ENCODE results near the gene ZC3H4.

Gene ZC3H4

GRCh38 chr19:47036097-47036651 lies 77.4 kb downstream of the ZC3H4 start:
- H3K27ac ChIP-seq, result peak overlapping the region in 8 of 11 experiments; percentile 1 to 42 (median 20); a peak in 7 of 22 replicates
- TF ChIP-seq Cebpa-rat (IDR thresholded peaks at IDR 0.05), result no peak
- H3K4me3 ChIP-seq, result peak overlapping the region; percentile 45 to 69 (median 56)
- peaks cover 15 to 22% (median 19%) of the 10 kb centered on the region in 10 experiments for H3K4me1 ChIP-seq
- peaks cover 0 to 10% (median 0%) of the 10 kb centered on the region in 11 experiments; a peak in 4 of 22 replicates for H4K20me1 ChIP-seq
- peaks cover 0 to 7% (median 0%) of the 10 kb centered on the region in 11 experiments; a peak in 3 of 22 replicates for H3K36me3 ChIP-seq
- no peaks in the 10 kb centered on the region for H3K9me3 ChIP-seq (replicated peaks in 1 of 11)
- H3K27me3 ChIP-seq, result peaks cover 0 to 20% (median 14%) of the 10 kb centered on the region in 11 experiments; a peak in 14 of 22 replicates
- H3K4me2 ChIP-seq, result peak overlapping the region; percentile 83 to 99 (median 94)
- peak overlapping the region; percentile 29 to 78 (median 62) for H3K9ac ChIP-seq

GRCh38 chr19:47035127-47036096 lies 78.2 kb downstream of the ZC3H4 start:
- peak overlapping the region; percentile 29 to 78 (median 62); a peak in 21 of 22 replicates for H3K9ac ChIP-seq
- H3K4me3 ChIP-seq, result peak overlapping the region; percentile 45 to 69 (median 56)
- no peaks in the 10 kb centered on the region for H3K9me3 ChIP-seq (replicated peaks in 1 of 11)
- H3K4me2 ChIP-seq, result peak overlapping the region; percentile 83 to 99 (median 94)
- H4K20me1 ChIP-seq, result peaks cover 0 to 10% (median 0%) of the 10 kb centered on the region in 11 experiments; a peak in 3 of 22 replicates
- H3K27me3 ChIP-seq, result peaks cover 4 to 28% (median 22%) of the 10 kb centered on the region in 11 experiments; a peak in 21 of 22 replicates
- H3K36me3 ChIP-seq, result 0 out of 22 replicates have a peak, but pooled peaks cover 0 to 7% (median 0%) of the 10 kb centered on the region in 11 experiments
- no peak for TF ChIP-seq Cebpa-rat (IDR thresholded peaks at IDR 0.05)
- H3K27ac ChIP-seq, result peak overlapping the region in 7 of 11 experiments; percentile 11 to 53 (median 33); a peak in 8 of 22 replicates
- H3K4me1 ChIP-seq, result peaks cover 15 to 22% (median 19%) of the 10 kb centered on the region in 10 experiments

- Histone ChIP-seq H3K4me1 (peaks cover 15 to 22% (median 19%) of the 10 kb centered on the region in 10 experiments), H3K4me3 (no peak overlapping the region), H3K4me2 (no peak overlapping the region; a peak in 1 of 22 replicates), H3K27me3 (peaks cover 33 to 59% (median 53%) of the 10 kb centered on the region in 11 experiments), H3K27ac (no peak overlapping the region), H3K9me3 (replicated peaks in 1 of 11) (no peaks in the 10 kb centered on the region), H3K9ac (no peak overlapping the region), H4K20me1 (peaks cover 0 to 8% (median 0%) of the 10 kb centered on the region in 11 experiments; a peak in 4 of 22 replicates), H3K36me3 (no peaks in the 10 kb centered on the region)
- TF ChIP-seq Cebpa-rat (IDR thresholded peaks at IDR 0.05), result no peak
Observed at GRCh38 chr19:47032171-47032811, 81.3 kb downstream of the ZC3H4 start.

- Histone ChIP-seq H4K20me1 (peaks cover 0 to 19% (median 5%) of the 10 kb centered on the region in 11 experiments; a peak in 10 of 22 replicates), H3K27me3 (peaks cover 72 to 94% (median 89%) of the 10 kb centered on the region in 11 experiments), H3K4me3 (no peak overlapping the region), H3K27ac (no peak overlapping the region), H3K9me3 (replicated peaks in 1 of 11) (no peaks in the 10 kb centered on the region), H3K9ac (no peak overlapping the region), H3K4me1 (peaks cover 0 to 3% (median 0%) of the 10 kb centered on the region in 10 experiments; a peak in 1 of 20 replicates), H3K36me3 (no peaks in the 10 kb centered on the region), H3K4me2 (no peak overlapping the region)
- no peak for TF ChIP-seq Cebpa-rat (IDR thresholded peaks at IDR 0.05)
Observed at GRCh38 chr19:47028195-47028601, 85.4 kb downstream of the ZC3H4 start.

- peaks cover 0 to 6% (median 0%) of the 10 kb centered on the region in 10 experiments; a peak in 1 of 20 replicates for H3K4me1 ChIP-seq
- no peak overlapping the region for H3K27ac ChIP-seq
- peaks cover 77 to 100% (median 95%) of the 10 kb centered on the region in 11 experiments for H3K27me3 ChIP-seq
- H4K20me1 ChIP-seq, result peaks cover 0 to 25% (median 10%) of the 10 kb centered on the region in 11 experiments; a peak in 10 of 22 replicates
- H3K36me3 ChIP-seq, result no peaks in the 10 kb centered on the region
- H3K4me3 ChIP-seq, result no peak overlapping the region
- H3K9me3 ChIP-seq (replicated peaks in 1 of 11), result no peaks in the 10 kb centered on the region
- H3K9ac ChIP-seq, result no peak overlapping the region
- no peak for TF ChIP-seq Cebpa-rat (IDR thresholded peaks at IDR 0.05)
- H3K4me2 ChIP-seq, result no peak overlapping the region
Observed at GRCh38 chr19:47027586-47028088, 85.9 kb downstream of the ZC3H4 start.

- H3K4me1 ChIP-seq, result peaks cover 0 to 6% (median 0%) of the 10 kb centered on the region in 10 experiments; a peak in 2 of 20 replicates
- H4K20me1 ChIP-seq, result peaks cover 0 to 24% (median 14%) of the 10 kb centered on the region in 11 experiments; a peak in 14 of 22 replicates
- H3K9me3 ChIP-seq (replicated peaks in 1 of 11), result no peaks in the 10 kb centered on the region
- H3K9ac ChIP-seq, result no peak overlapping the region
- no peak for TF ChIP-seq Cebpa-rat (IDR thresholded peaks at IDR 0.05)
- H3K4me2 ChIP-seq, result no peak overlapping the region
- no peaks in the 10 kb centered on the region for H3K36me3 ChIP-seq
- peaks cover 85 to 100% (median 99%) of the 10 kb centered on the region in 11 experiments for H3K27me3 ChIP-seq
- no peak overlapping the region for H3K4me3 ChIP-seq
- no peak overlapping the region for H3K27ac ChIP-seq
Observed at GRCh38 chr19:47026889-47027288, 86.7 kb downstream of the ZC3H4 start.

GRCh38 chr19:47026156-47026555 lies 87.4 kb downstream of the ZC3H4 start:
- TF ChIP-seq Cebpa-rat (IDR thresholded peaks at IDR 0.05), result no peak
- Histone ChIP-seq H3K9ac (no peak overlapping the region), H3K4me3 (no peak overlapping the region), H3K36me3 (no peaks in the 10 kb centered on the region), H3K9me3 (replicated peaks in 1 of 11) (no peaks in the 10 kb centered on the region), H3K27me3 (peaks cover 92 to 100% (median 100%) of the 10 kb centered on the region in 11 experiments), H3K4me2 (no peak overlapping the region), H3K4me1 (peaks cover 0 to 13% (median 5%) of the 10 kb centered on the region in 10 experiments; a peak in 16 of 20 replicates), H4K20me1 (peaks cover 0 to 28% (median 21%) of the 10 kb centered on the region in 11 experiments; a peak in 14 of 22 replicates), H3K27ac (no peak overlapping the region)

- no peak for TF ChIP-seq Cebpa-rat (IDR thresholded peaks at IDR 0.05)
- H3K9me3 ChIP-seq (replicated peaks in 1 of 11), result no peaks in the 10 kb centered on the region
- no peak overlapping the region for H3K4me2 ChIP-seq
- H3K27ac ChIP-seq, result no peak overlapping the region
- H3K27me3 ChIP-seq, result peaks cover 96 to 100% (median 100%) of the 10 kb centered on the region in 11 experiments
- H3K36me3 ChIP-seq, result no peaks in the 10 kb centered on the region
- no peak overlapping the region for H3K9ac ChIP-seq
- H4K20me1 ChIP-seq, result peaks cover 0 to 44% (median 24%) of the 10 kb centered on the region in 11 experiments; a peak in 14 of 22 replicates
- H3K4me3 ChIP-seq, result no peak overlapping the region
- peaks cover 16 to 29% (median 22%) of the 10 kb centered on the region in 10 experiments; a peak in 19 of 20 replicates for H3K4me1 ChIP-seq
Observed at GRCh38 chr19:47024502-47024901, 89.1 kb downstream of the ZC3H4 start.

Measured in BLaER1 treated with 17β-estradiol and CSF1 and Interleukin-3, amounts not matched to agents 10 nM and 100 nM (cell line).